Panc1 (cell line): ENCODE measurements around the gene FOLR3. TPM values are rescaled to one million over a fixed set of nuclear protein-coding genes. Genes with fewer than 3 reads are reported as not detected.
A peak's percentile ranks its signal among the peaks of the same experiment; 100 is the strongest.

ENCODE experiments used
- ATAC-seq: fragments of 200-7000 bp; cut with Tn5 transposase; 2 replicates; pipeline ENCODE4 v1.9.1; 2020; ENCODE audit warnings: mild to moderate bottlenecking, moderate library complexity
- BruUV-seq: library from RNA; stranded (reverse); fragments of 400-500 nt; replicated peaks from 2 replicates; lab custom pipeline; 2021; lab: Mats Ljungman, UMichigan
- CTCF ChIA-PET: fragments of 300-600 bp; sonication (Branson Sonifier 250); formaldehyde crosslinking; loops from one replicate; lab custom pipeline; 2022; ENCODE audit warnings: antibody characterized with exemption; lab: Charles Lee
- POLR2A ChIA-PET: fragments of 300-600 bp; sonication (Branson Sonifier 250); formaldehyde crosslinking; loops from one replicate; lab custom pipeline; 2022; ENCODE audit warnings: antibody characterized with exemption; lab: Charles Lee
- DNase-seq: peaks from one replicate; pipeline ENCODE4 v3.0.0-alpha.2; 2010; ENCODE audit warnings: low read depth, low spot score
- H3K27ac ChIP-seq: 2 replicates; pipeline ENCODE4 v1.5.1; 2011; ENCODE audit warnings: mild to moderate bottlenecking, low read length, inconsistent platforms
- H3K27me3 ChIP-seq: fragments of 200-500 bp; sonication (Bioruptor generic); 2 replicates; pipeline ENCODE4 v1.6.0; 2014; ENCODE audit warnings: low read length, inconsistent platforms; ENCODE audit not compliant: control insufficient read depth, insufficient read depth
- H3K36me3 ChIP-seq: fragments of 200-500 bp; sonication (Bioruptor generic); 2 replicates; pipeline ENCODE4 v1.5.1; 2014; ENCODE audit warnings: inconsistent platforms, mild to moderate bottlenecking, low read length, moderate library complexity; ENCODE audit not compliant: control insufficient read depth, insufficient read depth
- H3K4me1 ChIP-seq: 2 replicates; pipeline ENCODE4 v1.5.1; 2011; ENCODE audit warnings: inconsistent platforms, mild to moderate bottlenecking, low read length, moderate library complexity; ENCODE audit not compliant: control insufficient read depth, insufficient read depth
- H3K4me3 ChIP-seq, 2 experiments: 2 replicates each; pipeline ENCODE4 v1.5.1; 2011 to 2012; ENCODE audit warnings: low read depth in 2 of 2, low read length in 2 of 2, mild to moderate bottlenecking in 2 of 2, inconsistent platforms in 1 of 2, moderate library complexity in 1 of 2
- H3K9me3 ChIP-seq: fragments of 200-500 bp; sonication (Bioruptor generic); 2 replicates; pipeline ENCODE4 v1.5.1; 2014; ENCODE audit warnings: low read depth, mild to moderate bottlenecking, inconsistent platforms, low read length, moderate library complexity; ENCODE audit not compliant: control insufficient read depth, insufficient read depth
- CTCF ChIP-seq: fragments of 450-650 bp; IDR thresholded peaks from 2 replicates; pipeline ENCODE4 v1.5.1; 2017; ENCODE audit warnings: mild to moderate bottlenecking
- POLR2AphosphoS5 ChIP-seq: IDR thresholded peaks from 2 replicates; pipeline ENCODE4 v1.6.1; 2012; ENCODE audit warnings: mild to moderate bottlenecking, low read depth, low read length, moderate library complexity
- REST ChIP-seq, 2 experiments: IDR thresholded peaks; 2 replicates each; pipeline ENCODE4 v1.6.1; 2011 to 2012; ENCODE audit warnings: low read depth in 2 of 2, control low read depth in 1 of 2, low read length in 1 of 2, mild to moderate bottlenecking in 1 of 2, moderate library complexity in 1 of 2; ENCODE audit not compliant: insufficient read depth in 1 of 2
- SIN3A ChIP-seq: IDR thresholded peaks from 2 replicates; pipeline ENCODE4 v1.6.1; 2012; ENCODE audit warnings: low read depth, mild to moderate bottlenecking, low read length, moderate library complexity, borderline replicate concordance; ENCODE audit not compliant: insufficient read depth
- TCF7L2 ChIP-seq: IDR thresholded peaks from 2 replicates; pipeline ENCODE4 v1.6.1; 2011; ENCODE audit warnings: mild to moderate bottlenecking, low read depth, low read length, inconsistent platforms
- in situ Hi-C: cut with HindIII; loops from 2 replicates; pipeline ENCODE4 v1.10.0; 2016; ENCODE audit warnings: low sequenced_read_pairs, low pct_unique_long_range_greater_than_20kb
- intact Hi-C: fragments of 100-400 bp; cut with micrococcal nuclease; formaldehyde crosslinking; loops from one replicate; pipeline ENCODE4 v1.10.0; 2022; ENCODE audit not compliant: unreplicated experiment
- total RNA-seq: library from RNA; stranded (reverse); gene quantifications from one replicate; pipeline ENCODE4 v1.2.1, GENCODE V29; 2021; ENCODE audit not compliant: unreplicated experiment

FOLR3 gene
- total RNA-seq, 1 experiment from 2014 or later, result not detected

GRCh38 chr11:72102631-72102945 is 32.9 kb upstream of the FOLR3 start:
- DNase-seq, result no peak
- intact Hi-C loops (no loop called here), in situ Hi-C loops (no loop called here)
- ChIA-PET CTCF (interaction anchor here (0.5 to 0.6 kb wide), 2 partner anchors 17 to 77 kb away, joined by 5 to 6 read pairs; no protein-coding TSS in a partner anchor), POLR2A (no interaction called here)
- no TSS peak for BruUV-seq
- Histone ChIP-seq H3K9me3 (no peaks in the 10 kb centered on the region), H3K36me3 (peaks cover 8% of the 10 kb centered on the region; the same call in 1 of the 2 replicates), H3K27me3 (no peaks in the 10 kb centered on the region), H3K4me3 (peak overlapping the region; percentile 98 to 100), H3K4me1 (peaks cover 10% of the 10 kb centered on the region), H3K27ac (peak overlapping the region; percentile 99)
- no peak for TF ChIP-seq POLR2AphosphoS5
- TF ChIP-seq CTCF, result no peak
- no peak for TF ChIP-seq REST (IDR thresholded peaks at IDR 0.05; ENCODE audit: insufficient read depth in 1 of 2, low read depth in 2 of 2, low read length in 1 of 2)
- no peak for TF ChIP-seq TCF7L2
- no peak for TF ChIP-seq SIN3A
- ATAC-seq, result no peak; the same call in 1 of the 2 replicates

GRCh38 chr11:72102946-72103753 is 32.4 kb upstream of the FOLR3 start, which contains the start of gene LAMTOR1:
Gene LAMTOR1, minus strand, starts transcription at chr11:72103297. Its CDS starts 73 bp downstream, at chr11:72103224.
- intact Hi-C loops, result no loop called here
- DNase-seq (peak; percentile 97), ATAC-seq (peak; percentile 97)
- no peak for TF ChIP-seq CTCF
- peak; percentile 96 for TF ChIP-seq SIN3A
- no peak for TF ChIP-seq REST (IDR thresholded peaks at IDR 0.05; ENCODE audit: insufficient read depth in 1 of 2, low read depth in 2 of 2, low read length in 1 of 2)
- peak; percentile 89 for TF ChIP-seq POLR2AphosphoS5
- no peak for TF ChIP-seq TCF7L2
- H3K4me3 ChIP-seq, result peak within 1 kb of the TSS; percentile 98 to 100
- peak within 1 kb of the TSS; percentile 99 for H3K27ac ChIP-seq
- H3K36me3 ChIP-seq, result peaks cover 4% of the 10 kb centered on the region; the same call in 1 of the 2 replicates
- ChIA-PET POLR2A (no interaction called here), CTCF (interaction anchor here (0.6 kb wide), 1 partner anchor 78 kb away, joined by 6 read pairs; no protein-coding TSS in a partner anchor)
- H3K27me3 ChIP-seq, result no peaks in the 10 kb centered on the region
- peaks cover 10% of the 10 kb centered on the region for H3K4me1 ChIP-seq
- in situ Hi-C loops, result no loop called here
- no peaks in the 10 kb centered on the region for H3K9me3 ChIP-seq
- BruUV-seq, result no TSS peak
